HUDEP-2 (cell line): Measurements from ENCODE around the gene GNPDA1.
A peak's percentile ranks its signal among the peaks of the same experiment; 100 is the strongest.
"Not testable (repeated sequence)": the region's sequence is repeated elsewhere in the genome, so short reads cannot be mapped to it uniquely, and the experiment has no call there.

Experiments
- DNase-seq, 76 experiments: peaks; one replicate each; lab custom pipeline; 2025; ENCODE audit not compliant: unreplicated experiment in 76 of 76; lab: John Stamatoyannopoulos, UW

The GNPDA1 gene

DNA sequence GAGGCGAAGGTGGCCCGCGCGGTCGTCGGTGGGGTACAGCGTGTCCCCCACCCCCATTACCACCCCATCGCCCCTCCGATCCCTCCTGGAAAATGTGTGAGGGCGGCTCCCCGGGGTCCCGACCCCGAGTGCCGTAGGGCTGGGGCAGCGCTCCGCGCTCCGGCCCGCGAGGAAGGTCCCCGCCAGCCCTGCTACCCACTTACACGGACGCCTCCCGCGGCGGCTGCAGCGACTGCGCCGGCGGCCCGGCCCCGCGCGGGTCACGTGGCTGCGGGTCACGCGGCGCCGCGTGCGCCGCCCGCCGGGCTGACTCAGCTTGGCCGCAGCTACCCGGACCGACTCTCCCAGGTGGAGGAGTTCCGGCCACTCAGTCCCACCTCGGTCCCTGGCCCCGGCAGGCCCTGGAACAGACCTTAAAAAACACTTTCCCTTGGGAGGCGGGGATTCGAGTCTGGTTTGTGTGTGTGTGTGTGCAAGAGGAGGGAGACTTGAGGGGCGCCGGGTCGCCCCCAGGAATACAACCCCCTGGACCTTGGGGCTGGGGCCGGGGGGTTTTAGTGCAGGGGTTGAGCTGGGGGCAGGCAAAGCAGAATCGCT lies at the start of gene GNPDA1:
Gene GNPDA1, minus strand, starts transcription at position 236 of the 597 bp plus-strand sequence. CDS start 992 bp downstream, outside the sequence.
- DNase-seq, result peak in 72 of 76 experiments; percentile 6 to 82 (median 60)

GRCh38 chr5:142059304-142059940 lies 46.6 kb upstream of the GNPDA1 start:
- DNase-seq, result no peak

GRCh38 chr5:142057697-142058056 lies 44.9 kb upstream of the GNPDA1 start:
- DNase-seq, result no peak

GRCh38 chr5:142056816-142057696 lies 44.2 kb upstream of the GNPDA1 start:
- no peak for DNase-seq

DNA sequence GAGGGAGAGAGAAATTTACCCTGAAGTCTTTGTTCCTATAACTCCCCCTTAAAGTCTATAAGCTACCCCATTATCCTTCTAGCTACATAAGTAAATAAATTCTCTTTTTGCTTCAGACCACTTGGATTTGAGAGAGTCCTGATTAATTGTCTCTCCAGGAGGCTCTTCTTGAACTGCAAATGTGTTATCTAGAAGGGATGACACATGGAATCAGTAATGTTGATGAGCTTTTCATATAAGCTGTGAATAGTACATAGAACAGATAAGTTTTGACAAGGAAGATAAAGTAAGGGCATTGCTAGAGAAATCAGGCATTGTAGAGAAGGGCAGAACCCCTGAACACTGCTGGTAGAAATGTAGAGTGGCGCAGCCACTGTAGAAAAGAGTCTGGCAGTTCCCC lies 42.5 kb upstream of the GNPDA1 start:
- no peak for DNase-seq

DNA sequence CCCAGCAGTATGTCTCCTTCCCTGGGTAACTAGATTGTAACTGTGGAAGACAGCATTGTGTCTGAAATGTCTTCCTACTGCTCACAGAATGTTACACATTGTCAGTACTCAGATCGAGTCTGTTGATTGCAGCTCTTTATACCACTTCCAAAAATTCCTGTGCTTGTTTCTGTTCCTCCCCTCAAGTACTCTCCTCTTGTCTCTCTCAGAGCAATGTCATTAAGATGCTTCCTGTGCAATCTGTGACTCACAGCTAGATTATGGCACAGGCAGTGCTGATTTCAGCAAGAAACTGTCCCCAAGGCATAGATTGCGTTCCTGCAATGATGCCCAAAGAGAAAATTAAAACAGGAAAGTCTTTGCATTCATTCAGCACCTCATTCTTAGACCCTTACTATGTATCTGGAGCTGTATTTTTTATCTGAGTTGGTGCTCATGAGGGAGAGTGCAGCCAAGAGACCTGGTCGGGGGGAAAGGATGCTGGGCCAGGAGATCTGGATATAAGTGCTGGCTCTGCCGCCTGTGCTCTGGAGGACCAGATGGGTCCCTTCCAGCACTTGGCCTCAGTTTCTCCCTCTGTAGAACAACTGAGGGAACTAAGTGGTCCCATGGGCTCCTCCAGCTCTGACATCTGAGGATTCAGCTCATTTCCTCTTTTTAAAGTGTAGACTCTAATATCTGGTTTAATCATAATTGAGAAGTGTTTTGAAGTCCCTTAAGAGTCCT lies 40.8 kb upstream of the GNPDA1 start:
- no peak for DNase-seq

GRCh38 chr5:142052026-142052425 lies 39.2 kb upstream of the GNPDA1 start:
- DNase-seq, result not testable (repeated sequence)

GRCh38 chr5:142048272-142048671 lies 35.4 kb upstream of the GNPDA1 start:
- no peak for DNase-seq

GRCh38 chr5:142046191-142046590 lies 33.4 kb upstream of the GNPDA1 start:
- DNase-seq, result peak in 8 of 76 experiments; percentile 4 to 28 (median 12)

DNA sequence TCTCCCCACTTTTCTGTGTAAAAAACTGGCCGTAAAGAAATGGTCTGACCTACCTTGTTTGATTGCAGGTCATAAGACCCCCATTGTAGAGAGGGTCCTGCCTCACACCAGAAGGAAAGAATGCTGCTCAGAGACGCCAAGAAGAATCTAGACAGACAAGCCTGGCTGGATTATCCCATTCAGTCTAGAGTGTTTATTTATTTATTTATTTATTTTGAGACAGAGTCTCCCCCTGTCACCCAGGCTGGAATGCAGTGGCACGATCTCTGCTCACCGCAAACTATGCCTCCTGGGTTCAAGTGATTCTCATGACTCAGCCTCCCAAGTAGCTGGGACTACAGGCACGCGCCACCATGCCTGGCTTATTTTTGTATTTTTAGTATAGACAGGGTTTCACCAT lies 28.1 kb upstream of the GNPDA1 start:
- not testable (repeated sequence) for DNase-seq

DNA sequence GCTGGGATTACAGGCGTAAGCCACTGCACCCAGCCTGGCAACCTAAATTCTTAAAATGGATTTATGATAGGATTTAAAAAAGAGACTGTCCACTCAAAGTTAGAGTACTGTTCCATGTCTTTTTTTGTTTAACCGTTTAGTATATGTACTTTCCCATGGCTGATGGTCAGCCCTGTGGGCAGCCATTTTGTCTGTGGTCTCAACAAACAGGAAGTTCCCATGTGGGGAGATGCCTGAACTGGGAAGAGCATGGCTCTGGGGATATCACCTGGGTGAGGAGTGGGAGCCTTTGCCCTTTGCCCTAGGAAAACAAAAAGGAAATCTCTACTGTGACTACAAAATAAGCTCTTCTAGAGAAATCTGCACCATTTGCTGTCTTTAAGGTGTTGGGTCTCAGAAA lies 27.5 kb upstream of the GNPDA1 start:
- DNase-seq, result no peak

GRCh38 chr5:142038735-142039134 lies 25.9 kb upstream of the GNPDA1 start:
- no peak for DNase-seq

DNA sequence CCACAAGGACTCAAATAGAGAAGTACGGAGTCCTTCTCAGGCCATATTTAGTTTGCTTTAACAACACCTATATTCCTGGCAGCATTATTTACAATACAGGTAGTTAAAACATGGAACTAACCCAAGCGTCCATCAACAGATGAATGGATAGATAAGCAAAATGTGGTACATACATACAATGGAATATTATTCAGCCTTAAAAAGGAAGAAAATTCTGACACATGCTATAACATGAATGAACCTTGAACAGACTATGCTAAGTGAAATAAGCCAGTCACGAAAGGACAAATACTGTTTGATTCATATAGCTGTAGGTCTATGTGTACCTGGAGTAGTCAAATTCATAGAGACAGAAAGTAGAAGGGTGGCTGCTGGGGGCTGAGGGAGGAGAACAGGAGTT lies 24.8 kb upstream of the GNPDA1 start:
- DNase-seq, result not testable (repeated sequence)

GRCh38 chr5:142036918-142037317 lies 24.1 kb upstream of the GNPDA1 start:
- DNase-seq, result no peak

DNA sequence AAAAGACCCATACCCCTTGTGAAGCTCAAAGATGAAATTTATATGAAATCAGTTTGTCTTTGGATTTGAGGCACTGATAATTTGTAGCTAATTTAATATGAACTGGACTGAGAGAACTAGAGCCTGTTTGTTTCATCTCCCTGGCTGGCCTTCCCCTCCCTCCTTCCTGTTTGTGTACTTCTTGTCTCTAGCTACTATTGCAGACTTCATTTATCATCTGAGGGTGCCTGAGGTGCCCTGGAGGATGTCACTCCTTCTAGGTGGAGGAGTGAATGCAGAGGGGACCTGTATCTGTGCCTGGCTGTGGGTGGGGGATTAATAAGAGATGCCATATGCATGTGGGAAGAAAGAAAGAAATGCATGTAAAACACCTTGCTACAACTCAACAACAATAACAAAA lies 22.2 kb upstream of the GNPDA1 start:
- DNase-seq, result no peak

DNA sequence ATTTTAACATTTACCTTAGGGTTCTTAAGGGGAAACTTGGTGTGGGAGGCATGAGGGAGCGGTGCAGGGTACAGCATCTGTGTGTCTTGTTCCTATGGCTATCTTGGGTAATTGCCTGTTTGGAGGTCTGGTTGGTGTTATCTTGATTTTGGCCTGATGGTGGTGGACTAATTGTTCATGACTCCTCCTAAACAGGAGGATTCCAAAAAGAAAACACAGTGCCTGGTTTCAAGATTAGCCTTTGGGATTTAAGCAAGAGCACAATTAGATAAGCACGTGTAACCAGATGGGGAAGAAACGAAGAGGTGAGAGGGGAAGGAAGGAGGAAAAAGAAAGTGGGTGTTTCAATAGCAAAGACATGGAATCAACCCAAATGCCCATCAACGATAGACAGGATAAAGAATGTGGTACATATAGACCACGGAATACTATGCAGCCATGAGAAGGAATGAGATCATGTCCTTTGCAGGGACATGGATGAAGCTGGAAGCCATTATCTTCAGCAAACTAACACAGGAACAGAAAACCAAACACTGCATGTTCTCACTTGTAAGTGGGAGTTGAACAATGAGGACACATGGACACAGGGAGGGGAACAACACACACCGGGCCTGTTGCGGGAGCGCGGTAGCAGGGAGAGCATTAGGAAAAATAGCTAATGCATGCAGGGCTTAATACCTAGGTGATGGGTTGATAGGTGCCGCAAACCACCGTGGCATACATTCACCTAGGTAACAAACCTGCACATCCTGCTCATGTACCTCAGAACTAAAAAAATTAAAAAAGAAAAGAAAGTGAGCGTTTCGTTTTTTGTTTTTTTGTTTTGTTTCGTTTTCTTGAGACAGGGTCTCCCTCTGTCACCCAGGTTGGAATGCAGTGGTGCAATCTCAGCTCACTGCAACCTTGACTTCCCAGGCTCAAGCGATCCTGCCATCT lies 21.1 kb upstream of the GNPDA1 start:
- DNase-seq, result not testable (repeated sequence)

DNA sequence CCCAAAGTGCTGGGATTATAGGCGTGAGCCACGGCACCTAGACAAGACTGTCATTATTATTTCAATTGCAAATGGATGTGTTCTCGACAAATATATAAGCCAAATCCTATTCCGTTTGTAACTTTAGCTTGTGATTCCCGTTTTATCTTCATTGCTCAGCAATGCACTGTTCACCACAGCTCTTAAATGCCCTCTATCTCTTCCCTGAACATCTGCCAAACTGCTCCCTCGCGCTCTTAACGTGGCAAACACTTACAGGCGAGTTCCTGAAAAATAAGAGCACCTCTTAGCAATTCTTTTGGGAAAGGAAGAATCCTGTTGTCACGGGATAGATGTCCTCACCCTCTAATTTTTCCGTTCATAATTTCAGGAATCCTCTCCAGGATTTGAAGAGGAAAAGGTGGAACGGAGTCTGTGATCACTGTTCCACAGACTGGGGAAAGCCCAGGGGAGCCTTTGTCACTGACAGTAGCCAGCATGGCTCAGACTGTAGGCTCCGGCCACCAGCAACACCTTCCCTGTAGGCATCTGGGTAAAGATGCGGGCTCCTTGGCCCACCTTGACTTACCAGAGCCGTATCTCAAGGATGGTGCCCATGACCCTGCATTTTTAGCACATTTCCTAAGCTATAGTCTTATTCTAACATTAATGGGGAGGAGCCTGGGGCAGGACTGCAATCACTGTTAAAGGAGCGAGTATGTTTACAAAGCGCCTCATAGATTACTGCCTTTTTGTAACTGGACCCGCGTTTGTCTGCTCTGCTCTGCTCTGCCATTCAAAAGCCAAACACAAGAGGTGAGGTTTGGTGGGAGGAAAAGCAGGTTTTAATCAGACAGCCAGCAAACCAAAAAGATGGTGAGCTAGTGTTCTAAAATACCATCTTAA lies 20.2 kb upstream of the GNPDA1 start:
- peak in 7 of 76 experiments; percentile 3 to 23 (median 11) for DNase-seq

GRCh38 chr5:142032150-142032549 lies 19.3 kb upstream of the GNPDA1 start:
- no peak for DNase-seq

DNA sequence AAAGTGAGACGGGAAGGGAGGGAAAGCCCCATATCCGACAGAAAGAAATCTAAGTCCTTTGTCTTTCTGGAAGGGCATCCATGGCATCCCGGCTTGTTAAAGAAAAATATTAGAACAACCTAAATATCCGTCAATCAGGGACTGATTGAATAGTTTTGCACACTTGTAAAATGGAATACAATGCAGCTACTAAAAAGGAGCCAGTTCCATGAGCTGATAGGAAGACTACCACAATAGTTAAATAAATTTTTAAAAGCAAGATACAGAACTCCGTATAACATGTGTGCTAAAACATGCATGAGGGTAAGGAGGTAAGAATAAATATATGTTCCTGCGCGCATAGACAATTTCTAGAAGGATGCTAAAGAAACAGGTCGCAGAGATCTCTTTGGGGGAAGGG lies 12.8 kb upstream of the GNPDA1 start:
- DNase-seq, result no peak
